Skeletal muscle satellite cell (primary cell): ENCODE results near the gene CSTB. TPM values are rescaled to one million over a fixed set of nuclear protein-coding genes. Genes with fewer than 3 reads are reported as not detected.
"Not testable (repeated sequence)": the region's sequence is repeated elsewhere in the genome, so short reads cannot be mapped to it uniquely, and the experiment has no call there.

Experiments used
- H3K27me3 ChIP-seq: 2 replicates; pipeline ENCODE4 v1.7.0; 2013; ENCODE audit warnings: low read length; ENCODE audit not compliant: control insufficient read depth, insufficient read depth
- H3K36me3 ChIP-seq: 2 replicates; pipeline ENCODE4 v1.7.0; 2013; ENCODE audit warnings: mild to moderate bottlenecking, control low read depth, low read length; ENCODE audit not compliant: insufficient read depth
- H3K4me1 ChIP-seq: 2 replicates; pipeline ENCODE4 v1.7.0; 2013; ENCODE audit warnings: low read length; ENCODE audit not compliant: control insufficient read depth, insufficient read depth
- H3K4me2 ChIP-seq: 2 replicates; pipeline ENCODE4 v1.7.0; 2013; ENCODE audit warnings: mild to moderate bottlenecking, low read length
- H3K4me3 ChIP-seq: 2 replicates; pipeline ENCODE4 v1.7.0; 2013; ENCODE audit warnings: low read length
- H3K9ac ChIP-seq: 2 replicates; pipeline ENCODE4 v1.7.0; 2013; ENCODE audit warnings: mild to moderate bottlenecking, low read depth, low read length, moderate library complexity
- H3K9me3 ChIP-seq: replicated peaks from 2 replicates; pipeline ENCODE4 v1.7.0; 2013; ENCODE audit warnings: mild to moderate bottlenecking, control low read depth, low read length
- total RNA-seq: library from RNA; depleted of rRNA; stranded (reverse); fragments of >200 nt; gene quantifications from 2 replicates; pipeline ENCODE4 v1.2.3, GENCODE V29; 2012; rRNA removed

The CSTB gene
- 15.5 and 28.0 TPM in 2 replicates for total RNA-seq

GRCh38 chr21:43775795-43776430 is at the start of gene CSTB:
TSS of gene CSTB (minus strand) at chr21:43776308. CDS start at chr21:43776269, 39 bp downstream.
- Histone ChIP-seq H3K9ac (peak within 1 kb of the TSS; percentile 94), H3K4me3 (peak within 1 kb of the TSS; percentile 96), H3K4me2 (peak within 1 kb of the TSS; percentile 97), H3K4me1 (peaks cover 6% of the 10 kb centered on the region), H3K36me3 (peaks cover 23% of the 10 kb centered on the region), H3K27me3 (no peaks in the 10 kb centered on the region), H3K9me3 (no peaks in the 10 kb centered on the region)

GRCh38 chr21:43825242-43825935 is 49.3 kb upstream of the CSTB start:
- Histone ChIP-seq H3K9ac (no peak overlapping the region), H3K4me2 (no peak overlapping the region), H3K4me3 (no peak overlapping the region), H3K27me3 (peaks cover 10% of the 10 kb centered on the region), H3K36me3 (no peaks in the 10 kb centered on the region), H3K9me3 (no peaks in the 10 kb centered on the region), H3K4me1 (peaks cover 15% of the 10 kb centered on the region)

GRCh38 chr21:43824333-43825241 is 48.5 kb upstream of the CSTB start:
- Histone ChIP-seq H3K36me3 (no peaks in the 10 kb centered on the region), H3K9ac (no peak overlapping the region), H3K4me1 (peaks cover 15% of the 10 kb centered on the region), H3K27me3 (peaks cover 7% of the 10 kb centered on the region), H3K4me3 (no peak overlapping the region), H3K4me2 (no peak overlapping the region), H3K9me3 (no peaks in the 10 kb centered on the region)

GRCh38 chr21:43822741-43823140 is 46.6 kb upstream of the CSTB start:
- peaks cover 15% of the 10 kb centered on the region for H3K4me1 ChIP-seq
- not testable (repeated sequence) for H3K9ac ChIP-seq, H3K9me3 ChIP-seq, H3K27me3 ChIP-seq, H3K4me2 ChIP-seq, H3K4me3 ChIP-seq, H3K36me3 ChIP-seq

GRCh38 chr21:43822166-43822565 is 46.1 kb upstream of the CSTB start:
- H3K4me1 ChIP-seq, result peaks cover 15% of the 10 kb centered on the region
- not testable (repeated sequence) for H3K36me3 ChIP-seq, H3K4me3 ChIP-seq, H3K4me2 ChIP-seq, H3K27me3 ChIP-seq, H3K9ac ChIP-seq, H3K9me3 ChIP-seq

- Histone ChIP-seq H3K36me3 (no peaks in the 10 kb centered on the region), H3K9me3 (peaks cover 9% of the 10 kb centered on the region), H3K4me1 (peaks cover 11% of the 10 kb centered on the region), H3K4me3 (no peak overlapping the region), H3K4me2 (no peak overlapping the region), H3K9ac (no peak overlapping the region), H3K27me3 (no peaks in the 10 kb centered on the region)
Observed at GRCh38 chr21:43820466-43820865, 44.4 kb upstream of the CSTB start.

- H3K27me3 ChIP-seq, result no peaks in the 10 kb centered on the region
- peaks cover 8% of the 10 kb centered on the region for H3K4me1 ChIP-seq
- H3K9me3 ChIP-seq, result peaks cover 9% of the 10 kb centered on the region
- H3K4me3 ChIP-seq, result no peak overlapping the region
- no peaks in the 10 kb centered on the region for H3K36me3 ChIP-seq
- H3K4me2 ChIP-seq, result no peak overlapping the region
- H3K9ac ChIP-seq, result no peak overlapping the region
Observed at GRCh38 chr21:43819511-43820405, 43.6 kb upstream of the CSTB start.

GRCh38 chr21:43818685-43819084 is 42.6 kb upstream of the CSTB start:
- no peak overlapping the region for H3K4me2 ChIP-seq
- no peak overlapping the region for H3K4me3 ChIP-seq
- H3K27me3 ChIP-seq, result no peaks in the 10 kb centered on the region
- H3K4me1 ChIP-seq, result no peaks in the 10 kb centered on the region
- H3K9me3 ChIP-seq, result peaks cover 9% of the 10 kb centered on the region
- no peaks in the 10 kb centered on the region for H3K36me3 ChIP-seq
- no peak overlapping the region for H3K9ac ChIP-seq

GRCh38 chr21:43817157-43818086 is 41.3 kb upstream of the CSTB start:
- H3K4me2 ChIP-seq, result no peak overlapping the region
- H3K36me3 ChIP-seq, result no peaks in the 10 kb centered on the region
- H3K4me1 ChIP-seq, result peaks cover 3% of the 10 kb centered on the region
- H3K27me3 ChIP-seq, result no peaks in the 10 kb centered on the region
- H3K4me3 ChIP-seq, result no peak overlapping the region
- peaks cover 9% of the 10 kb centered on the region for H3K9me3 ChIP-seq
- H3K9ac ChIP-seq, result no peak overlapping the region

- Histone ChIP-seq H3K4me3 (no peak overlapping the region), H3K9me3 (peaks cover 9% of the 10 kb centered on the region), H3K36me3 (no peaks in the 10 kb centered on the region), H3K27me3 (no peaks in the 10 kb centered on the region), H3K4me1 (peaks cover 11% of the 10 kb centered on the region), H3K9ac (no peak overlapping the region), H3K4me2 (no peak overlapping the region)
Observed at GRCh38 chr21:43816611-43817071, 40.5 kb upstream of the CSTB start.
